OCI-LY1 (cell line): ENCODE measurements around the gene ATP8A2.

Experiments
- H2AFZ ChIP-seq: fragments of 200-600 bp; sonication (generic), shearing (Covaris generic); 2 replicates; pipeline ENCODE4 v1.6.0; 2014; ENCODE audit warnings: antibody characterized with exemption, mild to moderate bottlenecking, low read length
- H3F3A ChIP-seq: fragments of 200-600 bp; sonication (generic), shearing (Covaris generic); 2 replicates; pipeline ENCODE4 v1.6.0; 2014; ENCODE audit warnings: mild to moderate bottlenecking, antibody characterized with exemption, low read length, moderate library complexity; ENCODE audit not compliant: insufficient read depth
- H3K27ac ChIP-seq: fragments of 200-600 bp; sonication (generic); 2 replicates; pipeline ENCODE4 v1.5.1; 2014; ENCODE audit warnings: low read length, mixed run types, mild to moderate bottlenecking, low read depth; ENCODE audit not compliant: poor library complexity, severe bottlenecking
- H3K27me3 ChIP-seq: fragments of 200-600 bp; sonication (generic); 2 replicates; pipeline ENCODE4 v1.6.0; 2014; ENCODE audit warnings: antibody characterized with exemption, mild to moderate bottlenecking, low read length, moderate library complexity; ENCODE audit not compliant: insufficient read depth
- H3K36me3 ChIP-seq: fragments of 200-600 bp; sonication (generic); 2 replicates; pipeline ENCODE4 v1.6.1; 2014; ENCODE audit warnings: mild to moderate bottlenecking, antibody characterized with exemption, low read length, moderate library complexity, mixed read lengths; ENCODE audit not compliant: insufficient read depth
- H3K4me1 ChIP-seq: fragments of 200-600 bp; sonication (generic); 2 replicates; pipeline ENCODE4 v1.5.1; 2014; ENCODE audit warnings: mild to moderate bottlenecking, low read length, moderate library complexity; ENCODE audit not compliant: insufficient read depth, severe bottlenecking
- H3K4me2 ChIP-seq: fragments of 200-600 bp; sonication (generic), shearing (Covaris generic); 2 replicates; pipeline ENCODE4 v1.6.1; 2014; ENCODE audit warnings: low read length
- H3K4me3 ChIP-seq: fragments of 200-600 bp; sonication (generic); 2 replicates; pipeline ENCODE4 v1.5.1; 2014; ENCODE audit warnings: low read length, low read depth, mild to moderate bottlenecking, mixed read lengths; ENCODE audit not compliant: poor library complexity, severe bottlenecking
- H3K79me2 ChIP-seq: fragments of 200-600 bp; shearing (Covaris generic); 2 replicates; pipeline ENCODE4 v1.6.1; 2016; ENCODE audit warnings: mixed run types, low read length, mixed read lengths; ENCODE audit not compliant: insufficient read depth
- H3K9ac ChIP-seq: fragments of 200-600 bp; sonication (generic), shearing (Covaris generic); 2 replicates; pipeline ENCODE4 v1.6.1; 2014; ENCODE audit warnings: mild to moderate bottlenecking, low read length, mixed read lengths
- H3K9me2 ChIP-seq: fragments of 200-600 bp; sonication (generic), shearing (Covaris generic); 2 replicates; pipeline ENCODE4 v1.6.1; 2014; ENCODE audit warnings: low read depth, mild to moderate bottlenecking, low read length, mixed read lengths
- H3K9me3 ChIP-seq: fragments of 200-600 bp; shearing (Covaris generic); 2 replicates; pipeline ENCODE4 v1.6.1; 2014; ENCODE audit warnings: low read length, mixed read lengths
- H4K20me1 ChIP-seq: fragments of 200-600 bp; sonication (generic), shearing (Covaris generic); 2 replicates; pipeline ENCODE4 v1.6.0; 2016; ENCODE audit warnings: mild to moderate bottlenecking, low read length; ENCODE audit not compliant: insufficient read depth
- EZH2 ChIP-seq: fragments of 200-600 bp; sonication (generic), shearing (Covaris generic); IDR thresholded peaks from 2 replicates; pipeline ENCODE4 v1.8.0; 2017; ENCODE audit warnings: borderline replicate concordance, mixed run types, mild to moderate bottlenecking, antibody characterized with exemption, low read length, moderate library complexity, mixed read lengths
- TF ChIP-seq, protein P1 (sequence below): fragments of 200-600 bp; sonication (generic), shearing (Covaris generic); IDR thresholded peaks from 2 replicates; pipeline ENCODE4 v1.5.1; 2017; ENCODE audit warnings: mild to moderate bottlenecking, antibody characterized with exemption, low read length, moderate library complexity, mixed read lengths

Gene ATP8A2

DNA sequence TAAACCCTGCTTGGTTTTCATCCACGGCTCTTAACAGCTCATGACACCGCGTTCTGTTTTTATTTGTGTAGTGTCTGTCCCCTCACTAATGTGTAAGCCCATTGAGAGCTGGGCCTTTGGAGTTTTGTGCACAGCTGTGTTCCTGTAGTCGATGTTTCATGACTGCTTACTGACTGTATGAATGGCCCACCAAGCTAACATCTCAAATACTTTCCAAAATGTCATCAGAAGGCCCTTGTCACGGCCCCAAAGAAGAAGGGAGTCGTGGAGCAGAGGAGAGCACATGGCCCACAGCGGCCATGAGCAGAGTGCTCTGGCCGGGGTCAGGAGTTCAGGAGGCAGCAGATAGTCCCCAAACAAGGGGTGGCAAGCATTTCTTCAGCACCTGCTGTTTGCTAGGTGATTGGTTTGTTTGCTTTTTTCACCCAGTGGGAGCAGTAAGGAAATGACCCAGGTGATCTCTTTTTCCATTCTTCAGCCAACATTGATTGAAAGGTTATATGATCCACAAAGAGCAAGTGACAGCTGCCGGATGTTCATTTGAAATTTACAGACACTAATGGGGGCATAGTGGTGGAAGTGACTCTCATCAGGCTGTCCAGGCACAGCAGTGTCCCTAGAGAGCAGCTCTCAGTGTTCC is 315.2 kb downstream of the ATP8A2 start:
- no peaks in the 10 kb centered on the region for H3K79me2 ChIP-seq
- H3K9me2 ChIP-seq = no peaks in the 10 kb centered on the region
- TF ChIP-seq, protein P1, sequence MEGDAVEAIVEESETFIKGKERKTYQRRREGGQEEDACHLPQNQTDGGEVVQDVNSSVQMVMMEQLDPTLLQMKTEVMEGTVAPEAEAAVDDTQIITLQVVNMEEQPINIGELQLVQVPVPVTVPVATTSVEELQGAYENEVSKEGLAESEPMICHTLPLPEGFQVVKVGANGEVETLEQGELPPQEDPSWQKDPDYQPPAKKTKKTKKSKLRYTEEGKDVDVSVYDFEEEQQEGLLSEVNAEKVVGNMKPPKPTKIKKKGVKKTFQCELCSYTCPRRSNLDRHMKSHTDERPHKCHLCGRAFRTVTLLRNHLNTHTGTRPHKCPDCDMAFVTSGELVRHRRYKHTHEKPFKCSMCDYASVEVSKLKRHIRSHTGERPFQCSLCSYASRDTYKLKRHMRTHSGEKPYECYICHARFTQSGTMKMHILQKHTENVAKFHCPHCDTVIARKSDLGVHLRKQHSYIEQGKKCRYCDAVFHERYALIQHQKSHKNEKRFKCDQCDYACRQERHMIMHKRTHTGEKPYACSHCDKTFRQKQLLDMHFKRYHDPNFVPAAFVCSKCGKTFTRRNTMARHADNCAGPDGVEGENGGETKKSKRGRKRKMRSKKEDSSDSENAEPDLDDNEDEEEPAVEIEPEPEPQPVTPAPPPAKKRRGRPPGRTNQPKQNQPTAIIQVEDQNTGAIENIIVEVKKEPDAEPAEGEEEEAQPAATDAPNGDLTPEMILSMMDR = no peak
- no peak for TF ChIP-seq EZH2
- H3K4me2 ChIP-seq = no peak overlapping the region
- no peak overlapping the region for H3K9ac ChIP-seq
- no peak overlapping the region for H3K27ac ChIP-seq
- no peaks in the 10 kb centered on the region for H3K4me1 ChIP-seq
- H3K36me3 ChIP-seq = no peaks in the 10 kb centered on the region
- H3K27me3 ChIP-seq = no peaks in the 10 kb centered on the region
- H3F3A ChIP-seq = no peaks in the 10 kb centered on the region
- H3K4me3 ChIP-seq = no peak overlapping the region
- no peak overlapping the region for H2AFZ ChIP-seq
- H3K9me3 ChIP-seq = no peaks in the 10 kb centered on the region
- H4K20me1 ChIP-seq = no peaks in the 10 kb centered on the region

DNA sequence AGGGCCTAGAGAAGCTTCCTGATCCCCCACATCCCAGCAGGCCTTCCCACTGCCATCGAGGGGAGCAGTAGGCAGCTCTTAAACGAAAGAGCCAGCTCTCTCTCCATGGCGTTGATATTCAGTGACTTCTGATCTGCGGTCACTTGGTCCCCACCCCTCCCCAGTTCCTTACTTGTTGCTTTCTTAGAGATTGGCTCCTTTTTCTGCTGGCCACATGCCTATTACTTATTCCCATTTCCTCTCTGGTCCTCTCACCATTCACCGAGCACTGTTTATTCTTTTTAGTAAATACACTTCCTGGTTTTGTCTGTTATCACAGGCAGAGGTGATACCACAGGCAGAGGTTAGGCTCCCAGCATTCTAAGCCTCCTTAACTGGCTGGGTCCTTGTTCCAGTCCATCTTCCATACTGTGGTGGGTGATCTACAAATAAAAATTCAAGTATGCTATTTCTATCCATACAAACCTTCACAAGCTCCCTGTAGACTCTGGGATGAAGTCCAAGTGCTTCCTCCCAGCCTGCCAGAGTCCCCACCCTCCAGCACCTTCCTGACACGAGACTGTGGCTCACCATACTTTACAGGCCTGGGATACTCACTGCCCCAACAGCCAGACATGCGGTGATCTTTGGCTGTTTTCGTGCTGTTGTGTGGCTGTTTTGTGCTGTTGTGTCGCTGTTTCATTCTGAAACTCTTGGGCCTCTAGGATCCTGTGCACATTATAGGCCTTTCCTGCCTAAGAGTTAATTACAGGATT is 315.9 kb downstream of the ATP8A2 start:
- Histone ChIP-seq H3K9me3 (no peaks in the 10 kb centered on the region), H3K4me3 (no peak overlapping the region), H3K4me1 (no peaks in the 10 kb centered on the region), H4K20me1 (no peaks in the 10 kb centered on the region), H3K36me3 (no peaks in the 10 kb centered on the region), H3F3A (no peaks in the 10 kb centered on the region), H3K9ac (no peak overlapping the region), H3K27ac (no peak overlapping the region), H2AFZ (no peak overlapping the region), H3K9me2 (no peaks in the 10 kb centered on the region), H3K79me2 (no peaks in the 10 kb centered on the region), H3K4me2 (no peak overlapping the region), H3K27me3 (no peaks in the 10 kb centered on the region)
- TF ChIP-seq EZH2 = no peak
- TF ChIP-seq, protein P1 = no peak

DNA sequence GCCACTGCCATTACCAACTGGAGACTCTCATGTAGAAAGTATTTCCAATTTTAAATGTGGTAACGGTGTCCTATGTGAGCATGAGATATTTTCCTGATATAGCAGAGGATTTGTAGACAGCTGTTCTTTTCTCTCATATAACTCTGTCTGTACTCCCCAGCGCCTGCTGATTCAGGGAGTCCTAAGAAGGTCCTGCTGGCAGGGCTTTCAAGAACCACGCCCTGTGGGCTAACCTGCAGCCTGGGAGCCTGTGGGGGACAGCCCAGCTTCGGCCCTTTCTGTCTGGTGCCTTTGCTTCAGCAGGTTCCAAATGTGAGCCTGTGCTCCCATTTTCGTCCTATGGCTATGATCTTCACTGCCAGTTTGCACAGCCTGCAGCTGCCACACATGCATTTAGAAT is 316.8 kb downstream of the ATP8A2 start:
- no peaks in the 10 kb centered on the region for H3F3A ChIP-seq
- no peak overlapping the region for H3K4me2 ChIP-seq
- H3K36me3 ChIP-seq = no peaks in the 10 kb centered on the region
- no peaks in the 10 kb centered on the region for H3K4me1 ChIP-seq
- no peak overlapping the region for H3K4me3 ChIP-seq
- H3K9ac ChIP-seq = no peak overlapping the region
- no peaks in the 10 kb centered on the region for H3K9me3 ChIP-seq
- no peaks in the 10 kb centered on the region for H3K27me3 ChIP-seq
- no peaks in the 10 kb centered on the region for H3K79me2 ChIP-seq
- no peak overlapping the region for H3K27ac ChIP-seq
- TF ChIP-seq, protein P1 = no peak
- TF ChIP-seq EZH2 = no peak
- H3K9me2 ChIP-seq = no peaks in the 10 kb centered on the region
- no peaks in the 10 kb centered on the region for H4K20me1 ChIP-seq
- H2AFZ ChIP-seq = no peak overlapping the region
